Pulmonary artery endothelial cell (primary cell): ENCODE data around the gene HBQ1. TPM values are rescaled to one million over a fixed set of nuclear protein-coding genes. Genes with fewer than 3 reads are reported as not detected.
"Not testable (repeated sequence)": the region's sequence is repeated elsewhere in the genome, so short reads cannot be mapped to it uniquely, and the experiment has no call there.

Source experiments
- DNase-seq: peaks from one replicate; pipeline ENCODE4 v3.0.0-alpha.2; 2011; ENCODE audit warnings: low read depth, low spot score
- total RNA-seq: library from RNA; depleted of rRNA; stranded (reverse); fragments of >200 nt; gene quantifications from 2 replicates; pipeline ENCODE4 v1.2.3, GENCODE V29; 2014

The HBQ1 gene
- 0.21 and 1.5 TPM in 2 replicates for total RNA-seq

DNA sequence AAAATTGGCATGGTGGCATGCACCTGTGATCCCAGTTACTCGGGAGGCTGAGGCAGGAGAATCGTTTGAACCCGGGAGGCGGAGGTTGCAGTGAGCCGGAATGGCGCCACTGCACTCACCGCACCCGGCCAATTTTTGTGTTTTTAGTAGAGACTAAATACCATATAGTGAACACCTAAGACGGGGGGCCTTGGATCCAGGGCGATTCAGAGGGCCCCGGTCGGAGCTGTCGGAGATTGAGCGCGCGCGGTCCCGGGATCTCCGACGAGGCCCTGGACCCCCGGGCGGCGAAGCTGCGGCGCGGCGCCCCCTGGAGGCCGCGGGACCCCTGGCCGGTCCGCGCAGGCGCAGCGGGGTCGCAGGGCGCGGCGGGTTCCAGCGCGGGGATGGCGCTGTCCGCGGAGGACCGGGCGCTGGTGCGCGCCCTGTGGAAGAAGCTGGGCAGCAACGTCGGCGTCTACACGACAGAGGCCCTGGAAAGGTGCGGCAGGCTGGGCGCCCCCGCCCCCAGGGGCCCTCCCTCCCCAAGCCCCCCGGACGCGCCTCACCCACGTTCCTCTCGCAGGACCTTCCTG lies at the start of gene HBQ1:
Gene HBQ1 (plus strand): TSS at position 359 of the 575 bp plus-strand sequence. CDS start 28 bp downstream, at position 387.
- DNase-seq = no peak

DNA sequence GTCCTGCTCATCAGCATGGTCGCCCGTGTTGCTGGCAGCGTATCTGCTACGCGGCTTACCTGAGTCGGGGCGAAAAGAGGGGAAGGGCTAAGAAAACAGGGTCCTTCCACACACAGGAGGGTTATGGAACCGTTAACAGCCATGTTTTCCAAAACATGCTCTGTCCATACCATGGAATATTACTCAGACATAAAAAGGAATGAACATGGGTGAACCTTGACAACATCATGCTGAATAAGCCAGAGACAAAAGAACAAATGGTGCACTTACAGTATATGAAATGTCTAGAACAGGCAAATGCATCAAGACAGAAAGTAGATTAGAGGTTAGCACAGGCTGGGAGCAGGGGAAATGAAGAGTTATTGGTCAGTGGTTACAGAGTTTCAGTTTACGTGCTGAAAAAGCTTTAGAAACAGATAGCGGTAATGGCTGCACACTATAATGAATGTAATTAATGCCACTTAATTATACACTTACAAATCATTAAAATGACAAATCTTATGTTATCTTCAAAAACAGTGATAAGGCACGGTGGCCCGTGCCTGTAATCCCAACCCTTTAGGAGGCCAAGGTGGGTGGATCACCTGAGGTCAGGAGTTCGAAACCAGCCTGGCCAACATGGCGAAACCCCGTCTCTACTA lies 49.6 kb upstream of the HBQ1 start:
- no peak for DNase-seq

- DNase-seq = no peak
Observed at GRCh38 chr16:132120-132519, 48.1 kb upstream of the HBQ1 start.

DNA sequence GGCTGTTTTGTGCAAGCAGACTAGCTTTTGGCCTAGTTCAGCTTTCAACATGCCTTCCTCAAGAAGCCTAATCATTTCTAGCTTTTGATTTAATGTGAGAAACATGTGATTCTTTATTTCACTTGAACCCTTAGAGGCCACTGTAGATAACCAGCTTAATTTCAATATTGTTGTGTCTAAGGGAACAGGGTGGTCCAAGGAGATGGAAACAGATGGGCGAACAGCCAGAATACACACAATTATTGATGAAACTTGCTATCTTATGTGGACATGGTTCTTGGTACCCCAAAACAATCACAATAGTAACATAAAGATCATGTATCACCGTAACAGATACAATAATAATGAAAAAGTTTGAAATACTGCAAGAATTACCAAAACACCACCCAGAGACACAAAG lies 46.5 kb upstream of the HBQ1 start:
- DNase-seq = no peak

DNA sequence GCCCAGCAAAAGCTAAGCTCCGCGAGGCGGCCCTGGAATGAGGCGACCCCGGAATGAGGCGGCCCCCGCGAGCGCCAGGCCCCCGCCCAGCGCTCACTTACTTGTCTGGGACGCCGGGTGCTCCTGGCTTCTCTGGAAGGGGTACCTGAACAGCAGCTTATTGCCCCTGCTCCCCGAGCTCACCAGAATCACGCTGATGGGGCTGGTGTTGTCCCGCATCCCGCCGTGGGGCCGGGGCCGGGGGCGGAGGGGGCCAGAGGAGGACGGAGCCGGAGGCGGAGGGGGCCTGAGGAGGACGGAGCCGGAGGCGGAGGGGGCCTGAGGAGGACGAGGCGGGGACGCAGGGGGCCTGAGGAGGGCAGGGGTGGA lies 42.2 kb upstream of the HBQ1 start:
- no peak for DNase-seq

DNA sequence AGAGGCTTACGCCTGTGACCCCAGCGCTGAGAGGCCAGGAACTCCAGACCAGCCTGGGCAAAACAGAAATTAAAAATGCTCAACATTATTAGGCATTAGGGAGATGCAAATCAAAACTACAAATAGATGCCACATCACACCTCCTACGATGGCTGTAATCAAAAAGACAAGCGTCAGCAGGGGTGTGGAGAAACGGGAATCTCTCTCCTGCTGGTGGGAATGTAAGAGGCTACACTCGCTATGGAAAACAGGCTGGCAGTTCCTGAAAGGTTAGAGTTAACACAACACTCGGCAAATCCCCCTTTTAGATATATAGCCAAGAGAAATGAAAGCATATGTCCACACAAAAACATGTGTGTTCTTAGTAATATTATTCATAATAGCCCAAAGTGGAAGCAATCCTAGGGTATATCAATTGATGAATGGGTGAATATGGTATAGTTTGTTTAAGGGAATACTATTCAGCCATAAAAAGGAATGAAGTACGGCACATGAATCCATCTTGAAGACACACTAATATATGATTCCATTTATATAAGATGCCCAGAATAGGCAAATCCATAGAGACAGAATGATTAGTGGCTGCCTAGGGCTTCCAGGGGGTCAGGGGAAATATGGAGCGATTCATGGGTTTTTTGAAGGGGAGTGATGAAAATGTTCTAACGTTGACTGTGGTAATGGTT lies 39.9 kb upstream of the HBQ1 start:
- DNase-seq = no peak

GRCh38 chr16:142405-142967 lies 37.8 kb upstream of the HBQ1 start:
- no peak for DNase-seq

- DNase-seq = no peak
Observed at GRCh38 chr16:143047-143446, 37.2 kb upstream of the HBQ1 start.

DNA sequence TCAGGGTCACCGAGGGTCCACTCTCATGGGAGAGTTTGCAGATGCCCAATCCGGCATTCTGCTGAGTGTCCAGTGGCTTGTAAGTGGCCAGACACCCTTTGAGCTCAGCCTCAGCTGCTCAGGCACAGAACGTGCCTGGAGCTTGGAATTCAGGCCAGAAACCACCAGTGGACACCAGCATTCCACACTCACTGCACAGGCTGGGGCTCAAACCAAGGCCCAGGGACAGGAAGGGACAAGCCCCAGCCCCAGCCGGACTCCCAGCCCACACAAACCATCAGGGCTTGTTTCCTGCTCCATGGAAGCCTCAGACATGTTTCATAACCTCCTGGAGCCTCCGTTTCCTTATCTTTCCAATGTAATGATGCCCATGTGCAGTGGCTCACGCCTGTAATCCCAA lies 36.8 kb upstream of the HBQ1 start:
- no peak for DNase-seq

- no peak for DNase-seq
Observed at GRCh38 chr16:144797-145252, 35.4 kb upstream of the HBQ1 start.

GRCh38 chr16:146646-147045 lies 33.6 kb upstream of the HBQ1 start:
- no peak for DNase-seq

DNA sequence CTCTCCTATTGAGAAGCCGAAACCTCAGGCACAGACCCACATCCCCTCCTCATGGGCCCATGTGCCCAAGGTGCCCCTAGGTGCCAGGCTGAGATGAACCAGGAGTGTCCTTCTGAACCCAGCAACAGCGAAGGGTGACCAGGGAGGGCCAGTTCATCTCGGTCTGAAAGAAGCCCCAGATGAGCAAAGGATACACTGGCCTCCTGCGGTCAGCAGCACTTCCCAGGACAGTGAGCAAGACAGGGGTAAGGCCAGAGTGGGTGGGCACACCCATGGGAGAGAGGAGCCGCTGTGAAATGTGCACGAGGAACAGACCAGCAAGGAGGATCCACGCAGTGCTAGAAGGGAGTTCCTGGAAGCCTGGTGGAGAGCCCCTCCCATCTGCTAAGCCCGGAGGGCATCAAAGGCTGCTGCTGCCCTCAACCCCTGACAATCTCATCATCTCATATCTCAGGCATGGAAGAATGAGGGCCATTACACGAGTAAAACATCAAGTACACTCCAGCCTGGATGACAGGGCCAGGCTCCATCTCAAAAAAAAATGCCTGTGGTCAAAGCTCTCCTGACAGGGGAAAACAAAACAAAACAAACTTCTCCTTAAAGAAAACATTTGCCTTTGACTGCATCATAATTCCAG lies 31.1 kb upstream of the HBQ1 start:
- DNase-seq = no peak

- no peak for DNase-seq
Observed at GRCh38 chr16:152141-153128, 27.8 kb upstream of the HBQ1 start, which contains the start of gene HBZ. Gene HBZ (plus strand): TSS chr16:152644. CDS start chr16:152910, 266 bp downstream.

GRCh38 chr16:153129-153521 lies 27.1 kb upstream of the HBQ1 start:
- not testable (repeated sequence) for DNase-seq

- not testable (repeated sequence) for DNase-seq
Observed at GRCh38 chr16:153550-154216, 26.6 kb upstream of the HBQ1 start.

DNA sequence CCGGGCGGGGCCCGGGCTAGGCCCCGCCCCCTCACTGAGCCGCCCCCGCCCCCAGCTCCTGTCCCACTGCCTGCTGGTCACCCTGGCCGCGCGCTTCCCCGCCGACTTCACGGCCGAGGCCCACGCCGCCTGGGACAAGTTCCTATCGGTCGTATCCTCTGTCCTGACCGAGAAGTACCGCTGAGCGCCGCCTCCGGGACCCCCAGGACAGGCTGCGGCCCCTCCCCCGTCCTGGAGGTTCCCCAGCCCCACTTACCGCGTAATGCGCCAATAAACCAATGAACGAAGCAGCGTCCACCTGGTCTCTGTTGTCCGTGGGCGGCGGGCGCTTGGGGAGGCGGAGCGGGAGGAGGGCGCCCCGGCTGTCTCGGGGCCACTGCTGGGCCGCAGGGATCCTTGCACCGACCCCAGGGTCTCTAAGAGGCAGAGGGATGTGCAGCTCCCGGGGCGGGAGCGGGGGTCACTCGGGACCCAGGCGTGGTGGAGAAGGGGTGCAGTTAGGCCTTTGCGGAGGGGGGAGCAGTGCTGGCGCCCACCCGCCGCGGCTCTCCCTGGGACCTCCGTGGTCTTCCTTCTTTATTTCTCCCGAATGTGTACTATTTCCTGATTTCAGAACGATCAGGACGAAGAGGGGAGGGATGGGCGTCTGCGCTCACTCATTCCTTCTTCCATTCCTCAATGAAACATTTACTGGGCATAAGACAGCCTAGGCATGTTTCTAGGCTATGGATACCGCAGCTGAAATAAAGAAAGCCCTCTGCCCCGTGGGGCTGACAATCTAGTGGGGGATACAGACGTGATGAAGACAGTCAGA lies 25.8 kb upstream of the HBQ1 start:
- no peak for DNase-seq

- no peak for DNase-seq
Observed at GRCh38 chr16:155031-155398, 25.2 kb upstream of the HBQ1 start.

DNA sequence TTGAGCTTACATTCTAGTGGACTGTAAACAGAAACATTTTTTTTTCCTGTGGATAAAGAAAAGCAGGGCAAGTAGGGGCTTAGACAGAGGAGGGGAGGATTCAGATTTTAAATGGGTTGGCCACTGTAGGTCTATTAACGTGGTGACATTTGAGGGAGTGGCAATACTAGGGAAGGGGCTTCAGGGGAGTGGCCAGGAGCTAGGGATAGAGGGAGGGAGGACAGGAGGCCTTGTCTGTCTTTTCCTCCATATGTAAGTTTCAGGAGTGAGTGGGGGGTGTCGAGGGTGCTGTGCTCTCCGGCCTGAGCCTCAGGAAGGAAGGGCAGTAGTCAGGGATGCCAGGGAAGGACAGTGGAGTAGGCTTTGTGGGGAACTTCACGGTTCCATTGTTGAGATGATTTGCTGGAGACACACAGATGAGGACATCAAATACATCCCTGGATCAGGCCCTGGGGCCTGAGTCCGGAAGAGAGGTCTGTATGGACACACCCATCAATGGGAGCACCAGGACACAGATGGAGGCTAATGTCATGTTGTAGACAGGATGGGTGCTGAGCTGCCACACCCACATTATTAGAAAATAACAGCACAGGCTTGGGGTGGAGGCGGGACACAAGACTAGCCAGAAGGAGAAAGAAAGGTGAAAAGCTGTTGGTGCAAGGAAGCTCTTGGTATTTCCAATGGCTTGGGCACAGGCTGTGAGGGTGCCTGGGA lies 21.0 kb upstream of the HBQ1 start:
- DNase-seq = no peak

DNA sequence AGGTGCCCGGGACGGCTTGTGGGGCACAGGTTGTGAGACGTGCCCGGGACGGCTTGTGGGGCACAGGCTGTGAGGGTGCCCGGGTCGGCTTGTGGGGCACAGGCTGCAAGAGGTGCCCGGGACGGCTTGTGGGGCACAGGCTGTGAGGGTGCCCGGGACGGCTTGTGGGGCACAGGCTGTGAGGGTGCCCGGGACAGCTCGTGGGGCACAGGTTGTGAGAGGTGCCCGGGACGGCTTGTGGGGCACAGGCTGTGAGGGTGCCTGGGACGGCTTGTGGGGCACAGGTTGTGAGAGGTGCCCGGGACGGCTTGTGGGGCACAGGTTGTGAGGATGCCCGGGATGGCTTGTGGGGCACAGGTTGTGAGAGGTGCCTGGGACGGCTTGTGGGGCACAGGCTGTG lies 20.0 kb upstream of the HBQ1 start:
- not testable (repeated sequence) for DNase-seq
